HG03196 (cell line): ENCODE measurements around the gene STARD3NL.

Source experiments
- ATAC-seq: cut with Tn5 transposase; IDR thresholded peaks from one replicate; pipeline ENCODE4 v1.9.1; 2021; ENCODE audit not compliant: unreplicated experiment

STARD3NL gene

DNA sequence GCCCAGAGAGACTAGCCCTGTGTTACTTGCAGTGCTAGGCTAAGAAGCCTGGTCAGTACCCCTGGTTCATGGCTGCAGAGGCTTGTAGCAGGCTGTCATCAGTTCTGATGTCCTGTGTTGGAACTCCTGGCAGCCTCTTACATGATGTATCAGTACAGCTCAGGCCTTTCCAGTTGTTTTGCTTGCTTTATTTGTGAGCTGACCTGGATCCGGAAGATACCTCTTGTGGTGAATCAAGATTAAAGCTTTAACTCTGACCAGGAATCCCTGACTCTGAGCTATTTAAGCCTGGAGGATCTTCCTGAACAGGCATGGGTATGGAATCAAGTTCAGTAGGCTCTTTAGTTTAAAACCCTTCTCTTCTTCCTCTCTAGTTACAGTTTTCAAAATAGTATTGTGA is 4.4 kb downstream of the STARD3NL start:
- no peak for ATAC-seq

- ATAC-seq: no peak
These were observed 7.6 kb downstream of the STARD3NL start for GRCh38 chr7:38185395-38186307.

- no peak for ATAC-seq
These were observed 8.7 kb downstream of the STARD3NL start for GRCh38 chr7:38186593-38187314.

- peak; percentile 90 for ATAC-seq
These were observed 9.9 kb downstream of the STARD3NL start for GRCh38 chr7:38187794-38188440.

DNA sequence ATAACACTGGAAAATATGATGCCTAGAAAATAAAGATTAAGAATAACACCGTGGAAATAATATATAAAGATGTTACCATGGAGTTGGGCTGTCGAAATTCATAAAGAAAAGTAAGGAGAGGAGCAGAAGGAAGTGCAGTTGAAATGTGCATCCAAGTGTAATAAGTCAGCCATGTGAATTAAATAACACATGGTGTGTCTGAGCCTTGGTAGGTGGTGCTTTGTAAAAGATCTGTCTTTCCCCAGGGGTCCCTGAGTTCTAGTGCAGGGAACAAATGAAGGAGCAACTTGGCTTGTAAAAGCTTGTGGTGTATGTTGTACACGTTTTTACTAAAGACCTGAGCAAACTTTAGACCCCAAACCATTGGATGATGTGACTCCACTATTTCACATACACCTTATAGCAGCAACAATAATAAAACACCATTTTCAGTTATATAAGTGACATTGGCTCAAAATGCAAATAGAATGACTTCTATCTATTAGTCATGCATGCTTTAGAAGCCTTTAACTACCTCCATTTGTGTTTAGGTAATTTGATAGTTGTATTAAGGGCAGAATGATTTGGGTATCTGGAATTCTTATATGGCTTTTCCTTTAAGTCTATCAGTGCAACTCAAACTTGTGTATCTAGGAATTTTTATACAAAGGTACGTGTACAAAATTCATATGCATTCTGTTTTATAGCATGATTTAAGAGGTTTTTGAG is 11.3 kb downstream of the STARD3NL start:
- no peak for ATAC-seq

DNA sequence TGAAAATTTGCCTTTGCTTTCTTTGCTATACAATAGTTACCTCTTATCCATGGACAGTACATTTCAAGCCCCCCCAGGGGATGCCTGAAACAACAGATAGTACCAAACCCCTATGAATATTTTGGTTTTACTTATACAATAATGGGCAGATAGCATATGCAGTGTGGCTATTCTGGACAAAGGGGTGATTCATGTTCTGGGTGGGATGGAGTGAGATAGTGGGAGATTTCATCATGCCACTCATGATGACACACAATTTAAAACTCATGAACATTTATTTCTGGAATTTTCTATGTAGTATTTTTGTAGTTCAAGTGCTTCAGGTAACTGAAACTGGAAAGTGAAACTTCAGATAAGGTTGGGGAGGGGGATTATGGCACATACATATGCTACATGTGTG is 12.0 kb downstream of the STARD3NL start:
- no peak for ATAC-seq

- ATAC-seq: no peak
These were observed 13.7 kb downstream of the STARD3NL start for GRCh38 chr7:38191791-38192190.

GRCh38 chr7:38192327-38192726 is 14.3 kb downstream of the STARD3NL start:
- ATAC-seq: no peak

DNA sequence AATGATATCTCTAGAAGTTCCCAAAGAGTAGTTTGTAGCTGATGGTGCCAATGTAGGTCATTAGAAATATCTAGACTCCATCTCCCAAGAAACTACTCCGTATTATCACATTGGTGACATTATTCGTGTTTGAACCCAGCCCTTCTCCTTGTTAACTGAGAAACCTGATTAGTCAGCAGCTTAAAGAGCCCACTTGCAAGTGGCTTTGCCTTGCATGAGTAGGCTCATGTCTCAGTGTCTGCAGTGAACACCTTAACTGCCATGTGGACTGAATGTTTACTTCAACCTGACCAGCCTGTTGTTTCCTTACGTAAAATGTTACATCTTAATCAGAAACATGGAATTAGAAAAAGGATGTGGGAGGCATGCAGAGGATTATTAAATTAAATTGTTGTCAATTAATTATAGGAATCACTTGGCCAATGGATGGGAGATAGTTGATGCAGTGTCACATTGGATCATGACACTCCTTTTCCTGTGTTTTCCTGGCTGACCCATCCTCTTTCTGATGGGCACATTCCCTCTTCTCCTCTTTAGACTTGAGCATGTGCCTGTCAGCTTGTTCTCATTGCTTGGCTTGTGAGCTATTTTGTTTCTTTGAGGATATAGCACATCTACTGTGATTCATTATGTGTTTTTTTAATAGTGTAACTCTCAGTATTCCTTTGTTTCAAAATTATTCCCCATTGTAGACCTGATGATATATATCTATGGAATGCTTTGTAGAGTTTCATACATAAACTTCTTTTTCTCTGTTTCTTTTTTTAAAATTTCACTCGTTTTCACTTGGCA is 18.0 kb downstream of the STARD3NL start:
- no peak for ATAC-seq

- no peak for ATAC-seq
These were observed 20.3 kb downstream of the STARD3NL start for GRCh38 chr7:38198366-38198765.

DNA sequence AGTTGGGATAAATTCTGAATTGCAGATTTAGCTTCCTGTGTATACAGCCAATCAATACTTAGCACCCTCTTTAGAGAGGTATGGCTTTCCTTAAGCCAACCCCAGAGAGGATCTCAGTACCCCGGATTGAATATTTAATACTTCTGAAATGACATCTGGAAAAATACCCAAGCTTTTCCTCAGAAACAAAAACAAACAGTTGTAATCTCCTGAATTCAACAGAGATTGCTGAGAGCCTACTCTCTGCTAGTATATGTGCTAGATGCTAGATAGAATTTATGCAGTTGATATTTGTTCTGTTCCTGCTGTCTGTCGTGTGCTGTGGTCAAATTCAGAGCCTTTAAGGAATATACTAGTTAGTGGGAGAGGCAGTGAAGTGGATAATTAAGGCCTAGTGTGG is 21.1 kb downstream of the STARD3NL start:
- no peak for ATAC-seq

DNA sequence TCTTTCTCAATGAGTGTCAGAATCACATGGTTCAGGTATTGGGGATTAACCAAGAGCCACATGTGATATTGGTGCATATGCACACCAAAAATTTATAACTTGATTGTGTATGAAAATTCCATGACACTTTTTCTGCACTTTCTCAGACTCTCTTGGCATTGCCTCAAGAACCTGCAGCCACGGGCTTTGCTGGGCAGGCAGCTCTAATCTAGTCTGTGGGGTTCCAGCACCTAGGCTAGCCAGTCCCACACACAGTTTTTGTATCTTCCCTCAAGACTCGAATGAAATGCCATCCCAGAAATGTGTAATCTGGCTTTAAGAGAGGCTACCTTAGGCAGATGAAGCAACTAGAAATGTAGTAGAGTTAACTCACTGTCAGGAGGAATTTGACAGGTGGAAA is 21.7 kb downstream of the STARD3NL start:
- no peak for ATAC-seq

DNA sequence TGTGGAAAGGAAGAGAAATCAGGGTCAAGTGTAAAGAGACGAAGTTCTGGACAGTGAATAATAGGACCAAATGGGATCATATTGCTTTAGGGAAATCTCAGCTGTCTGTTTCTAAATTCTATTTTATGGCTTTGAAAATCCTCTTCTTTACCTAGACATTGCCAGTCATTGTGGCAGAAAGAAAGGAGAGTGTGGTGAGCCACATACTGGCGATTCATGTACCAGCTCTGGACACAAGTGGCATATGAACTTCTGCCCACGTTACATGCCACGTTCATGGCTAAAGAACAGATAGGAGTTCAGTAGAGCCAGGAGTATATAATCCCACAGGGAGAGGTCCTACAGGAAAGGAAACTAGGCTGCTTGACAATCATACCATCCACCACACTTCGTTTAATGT is 28.0 kb downstream of the STARD3NL start:
- ATAC-seq: no peak

GRCh38 chr7:38207843-38208242 is 29.8 kb downstream of the STARD3NL start:
- no peak for ATAC-seq

DNA sequence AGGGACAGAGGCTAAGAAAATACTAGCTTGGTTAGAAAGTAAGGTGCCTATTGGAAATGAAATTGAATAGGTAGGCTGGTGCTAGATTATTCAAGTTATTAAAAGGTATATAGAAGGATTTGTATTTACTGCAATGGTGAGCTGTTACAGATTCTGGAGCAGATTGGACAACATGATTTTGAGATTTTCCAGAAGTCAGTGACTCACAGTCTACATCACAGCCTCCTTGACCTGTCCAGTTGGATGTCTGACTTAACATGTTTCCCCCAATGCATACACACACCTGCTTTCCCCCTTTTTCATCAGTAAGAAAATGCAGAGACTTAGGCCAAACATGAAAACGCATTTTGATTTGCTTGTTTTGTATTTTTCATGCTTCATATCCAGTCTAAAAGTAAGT is 33.4 kb downstream of the STARD3NL start:
- ATAC-seq: no peak

DNA sequence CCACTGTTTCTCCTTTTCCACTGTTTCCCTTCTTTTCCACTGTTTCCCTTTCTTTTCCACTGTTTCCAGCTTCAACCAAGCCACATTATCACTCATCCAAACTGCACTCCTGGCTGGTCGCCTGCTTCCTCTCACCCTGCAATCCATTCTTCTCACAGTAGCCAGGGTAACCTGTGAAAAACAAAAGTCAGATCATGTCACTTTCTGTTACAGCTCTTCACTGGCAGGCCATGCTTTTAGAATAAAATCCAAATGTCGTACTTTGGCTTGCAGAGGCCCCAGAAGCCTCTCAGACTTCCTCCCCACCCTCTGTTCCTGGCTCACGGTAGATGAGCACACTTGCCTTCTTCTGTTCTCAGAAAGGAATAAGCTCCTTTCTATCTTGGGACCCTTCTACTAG is 33.9 kb downstream of the STARD3NL start:
- ATAC-seq: no peak

GRCh38 chr7:38215115-38215514 is 37.1 kb downstream of the STARD3NL start:
- ATAC-seq: no peak

DNA sequence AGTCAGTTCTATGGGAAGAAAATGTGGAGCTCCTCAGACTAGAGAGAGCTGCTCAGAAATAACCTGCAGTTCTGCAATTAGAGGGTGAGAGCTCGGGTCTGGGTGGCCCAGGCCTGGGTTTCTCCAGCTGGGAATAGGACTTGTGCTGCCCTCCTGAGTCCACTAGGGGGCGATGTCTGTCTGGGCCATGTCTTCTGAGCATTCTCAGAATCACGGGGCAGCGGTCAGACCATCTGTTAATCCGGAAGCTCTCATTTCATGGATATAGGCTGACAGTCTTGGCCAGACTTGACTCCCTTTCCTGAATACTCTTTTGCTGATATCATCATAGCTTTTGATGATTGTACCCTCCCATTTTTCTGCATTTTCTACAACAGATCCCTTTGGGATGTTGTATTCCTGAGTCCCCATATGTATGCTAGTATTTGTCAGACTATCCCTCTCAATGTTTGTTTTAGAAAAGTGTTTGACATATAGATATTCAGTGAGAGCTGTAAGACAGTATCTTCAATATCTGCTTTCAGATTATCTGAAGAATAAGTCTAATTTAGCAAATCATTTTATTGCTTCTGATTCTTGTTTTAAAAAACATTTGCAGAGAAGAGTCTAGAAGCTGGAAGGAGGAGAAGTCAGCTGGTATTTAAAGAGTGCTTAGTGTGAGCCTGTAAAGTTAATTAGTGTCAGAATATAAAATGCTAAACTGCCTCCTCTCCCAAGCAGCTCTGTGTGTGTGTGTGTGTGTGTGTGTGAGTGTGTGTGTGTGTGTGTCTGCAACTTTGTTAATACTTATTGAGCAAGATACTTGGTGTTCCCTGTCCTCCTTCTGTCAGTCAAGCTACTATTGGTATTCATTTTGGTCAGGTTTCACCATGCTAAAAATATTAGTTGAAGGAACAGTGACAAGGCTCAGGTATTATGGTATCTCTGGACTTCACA is 38.0 kb downstream of the STARD3NL start:
- ATAC-seq: peak; percentile 80

GRCh38 chr7:38217672-38218071 is 39.6 kb downstream of the STARD3NL start:
- no peak for ATAC-seq
